ENCODE results near the gene PLOD2. TPM values are rescaled to one million over a fixed set of nuclear protein-coding genes. Genes with fewer than 3 reads are reported as not detected.

Gene PLOD2
- polyA plus RNA-seq, 1 donor (not counting 4 experiments of a cell fraction or from before 2014, with no cell fraction given): 30.0 TPM

- Histone ChIP-seq H3K4me1 (ENCODE audit: control insufficient read depth, extremely low read depth, insufficient read depth, low read length) (no peaks in the 10 kb centered on the region), H2AFZ (ENCODE audit: control insufficient read depth, low read length) (no peak overlapping the region), H3K9me3 (ENCODE audit: control insufficient read depth, low read depth, low read length) (peaks cover 2% of the 10 kb centered on the region), H4K20me1 (ENCODE audit: control insufficient read depth, extremely low read depth, insufficient read depth, low read length) (no peaks in the 10 kb centered on the region), H3K4me3 (ENCODE audit: control insufficient read depth in 2 of 3, extremely low read depth in 1 of 3, insufficient read depth in 2 of 3, low read depth in 1 of 3, low read length in 3 of 3) (no peak overlapping the region), H3K9me1 (ENCODE audit: control insufficient read depth, extremely low read depth, insufficient read depth, low read length) (no peaks in the 10 kb centered on the region), H3K36me3 (ENCODE audit: control insufficient read depth in 2 of 2, extremely low read depth in 1 of 2, insufficient read depth in 2 of 2, low read length in 2 of 2) (peaks cover 0 to 2% of the 10 kb centered on the region in 2 experiments), H3K79me2 (ENCODE audit: control insufficient read depth, insufficient read depth, low read length) (no peaks in the 10 kb centered on the region), H3K27ac (ENCODE audit: control insufficient read depth, insufficient read depth, low read length) (no peak overlapping the region), H3K27me3 (ENCODE audit: control insufficient read depth, extremely low read depth, insufficient read depth, low read length) (no peaks in the 10 kb centered on the region), H3K4me2 (ENCODE audit: control insufficient read depth, extremely low read depth, insufficient read depth, low read depth, low read length) (no peak overlapping the region), H3K9ac (ENCODE audit: control insufficient read depth, extremely low read depth, insufficient read depth, low read length) (no peak overlapping the region)
- FAIRE-seq (no peak), DNase-seq (ENCODE audit: low read depth, low spot score) (no peak)
- dilution Hi-C loops (cut with MboI; ENCODE audit: extremely low pct_ligation_motif_present, low sequenced_read_pairs): no loop called here
- TF ChIP-seq CTCF (optimal IDR thresholded peaks at IDR 0.05 in 1 of 3, IDR thresholded peaks at IDR 0.05 in 1 of 3, conservative IDR thresholded peaks at IDR 0.05 in 1 of 3; ENCODE audit: extremely low read depth in 1 of 3, insufficient read depth in 2 of 3, low read length in 3 of 3) (no peak), EZH2 (IDR thresholded peaks at IDR 0.05; ENCODE audit: low read length) (no peak)
Observed at GRCh38 chr3:146101538-146101937, 59.4 kb downstream of the PLOD2 start.

GRCh38 chr3:146100825-146101444 lies 60.0 kb downstream of the PLOD2 start:
- Histone ChIP-seq H3K4me1 (ENCODE audit: control insufficient read depth, extremely low read depth, insufficient read depth, low read length) (no peaks in the 10 kb centered on the region), H3K4me2 (ENCODE audit: control insufficient read depth, extremely low read depth, insufficient read depth, low read depth, low read length) (no peak overlapping the region), H3K9ac (ENCODE audit: control insufficient read depth, extremely low read depth, insufficient read depth, low read length) (no peak overlapping the region), H3K9me1 (ENCODE audit: control insufficient read depth, extremely low read depth, insufficient read depth, low read length) (no peaks in the 10 kb centered on the region), H3K36me3 (ENCODE audit: control insufficient read depth in 2 of 2, extremely low read depth in 1 of 2, insufficient read depth in 2 of 2, low read length in 2 of 2) (peaks cover 0 to 2% of the 10 kb centered on the region in 2 experiments), H3K27ac (ENCODE audit: control insufficient read depth, insufficient read depth, low read length) (no peak overlapping the region), H2AFZ (ENCODE audit: control insufficient read depth, low read length) (no peak overlapping the region), H4K20me1 (ENCODE audit: control insufficient read depth, extremely low read depth, insufficient read depth, low read length) (no peaks in the 10 kb centered on the region), H3K9me3 (ENCODE audit: control insufficient read depth, low read depth, low read length) (peaks cover 2% of the 10 kb centered on the region), H3K79me2 (ENCODE audit: control insufficient read depth, insufficient read depth, low read length) (no peaks in the 10 kb centered on the region), H3K27me3 (ENCODE audit: control insufficient read depth, extremely low read depth, insufficient read depth, low read length) (no peaks in the 10 kb centered on the region), H3K4me3 (ENCODE audit: control insufficient read depth in 2 of 3, extremely low read depth in 1 of 3, insufficient read depth in 2 of 3, low read depth in 1 of 3, low read length in 3 of 3) (no peak overlapping the region)
- FAIRE-seq: no peak
- dilution Hi-C loops (cut with MboI; ENCODE audit: extremely low pct_ligation_motif_present, low sequenced_read_pairs): no loop called here
- no peak for TF ChIP-seq EZH2 (IDR thresholded peaks at IDR 0.05; ENCODE audit: low read length)
- TF ChIP-seq CTCF (optimal IDR thresholded peaks at IDR 0.05 in 1 of 3, IDR thresholded peaks at IDR 0.05 in 1 of 3, conservative IDR thresholded peaks at IDR 0.05 in 1 of 3; ENCODE audit: extremely low read depth in 1 of 3, insufficient read depth in 2 of 3, low read length in 3 of 3): no peak
- DNase-seq (ENCODE audit: low read depth, low spot score): no peak
